ENCODE results near the gene RERE. TPM values are rescaled to one million over a fixed set of nuclear protein-coding genes. Genes with fewer than 3 reads are reported as not detected.

The RERE gene
- total RNA-seq, 6 experiments from 2014 or later: 36.5 to 41.6 (median 37.5) TPM

DNA sequence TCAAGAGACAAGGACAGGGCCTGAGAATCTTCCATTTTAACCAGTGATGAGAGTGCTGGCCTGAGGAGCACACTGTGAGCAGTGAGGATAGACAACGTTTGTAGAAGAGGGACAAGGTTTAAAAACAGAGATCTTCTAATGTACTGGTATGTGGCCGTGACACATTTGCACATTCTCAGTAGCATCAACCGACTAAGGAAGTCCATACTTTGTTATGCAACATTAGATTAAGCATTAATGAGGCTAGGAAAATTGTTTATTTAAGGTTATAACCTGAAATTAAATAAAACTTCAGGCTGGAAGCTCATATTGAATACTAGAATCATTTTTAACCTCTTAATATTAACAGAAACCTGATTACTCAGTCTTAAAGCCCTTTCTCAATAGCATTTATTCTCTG lies 400.6 kb downstream of the RERE start:
- TF ChIP-seq, protein P1, sequence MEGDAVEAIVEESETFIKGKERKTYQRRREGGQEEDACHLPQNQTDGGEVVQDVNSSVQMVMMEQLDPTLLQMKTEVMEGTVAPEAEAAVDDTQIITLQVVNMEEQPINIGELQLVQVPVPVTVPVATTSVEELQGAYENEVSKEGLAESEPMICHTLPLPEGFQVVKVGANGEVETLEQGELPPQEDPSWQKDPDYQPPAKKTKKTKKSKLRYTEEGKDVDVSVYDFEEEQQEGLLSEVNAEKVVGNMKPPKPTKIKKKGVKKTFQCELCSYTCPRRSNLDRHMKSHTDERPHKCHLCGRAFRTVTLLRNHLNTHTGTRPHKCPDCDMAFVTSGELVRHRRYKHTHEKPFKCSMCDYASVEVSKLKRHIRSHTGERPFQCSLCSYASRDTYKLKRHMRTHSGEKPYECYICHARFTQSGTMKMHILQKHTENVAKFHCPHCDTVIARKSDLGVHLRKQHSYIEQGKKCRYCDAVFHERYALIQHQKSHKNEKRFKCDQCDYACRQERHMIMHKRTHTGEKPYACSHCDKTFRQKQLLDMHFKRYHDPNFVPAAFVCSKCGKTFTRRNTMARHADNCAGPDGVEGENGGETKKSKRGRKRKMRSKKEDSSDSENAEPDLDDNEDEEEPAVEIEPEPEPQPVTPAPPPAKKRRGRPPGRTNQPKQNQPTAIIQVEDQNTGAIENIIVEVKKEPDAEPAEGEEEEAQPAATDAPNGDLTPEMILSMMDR (IDR thresholded peaks at IDR 0.05): no peak
- H3K27me3 Mint-ChIP-seq (ENCODE audit: insufficient read depth): peaks cover 4% of the 10 kb centered on the region
- H3K4me3 Mint-ChIP-seq: no peak overlapping the region
- H3K36me3 Mint-ChIP-seq (ENCODE audit: low read depth): peaks cover 22% of the 10 kb centered on the region
- H3K9me3 Mint-ChIP-seq: no peaks in the 10 kb centered on the region
- peaks cover 37% of the 10 kb centered on the region for H3K4me1 Mint-ChIP-seq (ENCODE audit: low read depth)
- DNase-seq: no peak
- 0 out of 2 replicates have a peak overlapping the region, but pooled peaks have one; percentile 12 for H3K27ac Mint-ChIP-seq

GRCh38 chr1:8415526-8416278 lies 401.7 kb downstream of the RERE start:
- H3K4me1 Mint-ChIP-seq (ENCODE audit: low read depth): peaks cover 48% of the 10 kb centered on the region
- no peaks in the 10 kb centered on the region for H3K9me3 Mint-ChIP-seq
- no peak overlapping the region for H3K4me3 Mint-ChIP-seq
- peaks cover 25% of the 10 kb centered on the region for H3K36me3 Mint-ChIP-seq (ENCODE audit: low read depth)
- H3K27ac Mint-ChIP-seq: no peak overlapping the region; the same call in 1 of the 2 replicates
- DNase-seq: no peak
- TF ChIP-seq, protein P1 (IDR thresholded peaks at IDR 0.05): no peak
- H3K27me3 Mint-ChIP-seq (ENCODE audit: insufficient read depth): peaks cover 4% of the 10 kb centered on the region

DNA sequence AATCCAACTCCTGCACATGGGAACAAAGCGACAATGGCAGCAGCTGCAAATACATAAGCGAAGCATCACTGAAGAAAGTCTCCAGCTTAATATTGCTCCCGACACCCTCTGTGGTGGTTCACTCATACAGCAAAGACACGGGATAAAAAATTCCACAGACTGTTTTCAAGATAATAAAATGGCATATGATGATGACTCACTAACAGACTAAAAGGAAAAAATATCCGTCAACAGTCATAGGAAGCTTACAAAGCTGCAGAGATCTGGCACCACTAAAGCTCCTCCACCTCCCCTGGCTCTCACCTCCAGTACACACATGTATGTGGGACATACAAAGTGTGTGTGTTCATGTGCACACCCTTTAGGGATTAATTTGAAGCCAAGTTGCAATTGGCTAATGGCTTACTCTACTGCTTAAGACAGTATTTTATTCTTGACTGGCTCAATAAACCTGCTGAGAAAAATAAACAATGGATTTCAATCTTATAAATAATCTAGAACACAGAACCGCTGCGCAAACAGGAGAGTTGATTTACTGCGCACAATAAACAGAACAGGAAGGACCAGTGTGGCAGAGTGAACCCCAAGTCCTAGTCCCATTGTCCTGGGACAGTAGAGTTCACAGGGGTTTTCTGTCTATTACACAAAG lies 405.1 kb downstream of the RERE start:
- DNase-seq: peak; percentile 88
- peaks cover 70% of the 10 kb centered on the region for H3K4me1 Mint-ChIP-seq (ENCODE audit: low read depth)
- H3K27ac Mint-ChIP-seq: peak overlapping the region; percentile 81
- peak overlapping the region; percentile 75 for H3K4me3 Mint-ChIP-seq
- no peaks in the 10 kb centered on the region for H3K9me3 Mint-ChIP-seq
- TF ChIP-seq, protein P1 (IDR thresholded peaks at IDR 0.05): peak; percentile 46
- peaks cover 5% of the 10 kb centered on the region; the same call in 1 of the 2 replicates for H3K27me3 Mint-ChIP-seq (ENCODE audit: insufficient read depth)
- H3K36me3 Mint-ChIP-seq (ENCODE audit: low read depth): peaks cover 26% of the 10 kb centered on the region

- H3K27ac Mint-ChIP-seq: peak overlapping the region; percentile 81
- H3K9me3 Mint-ChIP-seq: no peaks in the 10 kb centered on the region
- H3K36me3 Mint-ChIP-seq (ENCODE audit: low read depth): peaks cover 29% of the 10 kb centered on the region
- peak overlapping the region; percentile 75 for H3K4me3 Mint-ChIP-seq
- TF ChIP-seq, protein P1 (IDR thresholded peaks at IDR 0.05): no peak
- peaks cover 5% of the 10 kb centered on the region; the same call in 1 of the 2 replicates for H3K27me3 Mint-ChIP-seq (ENCODE audit: insufficient read depth)
- peaks cover 75% of the 10 kb centered on the region for H3K4me1 Mint-ChIP-seq (ENCODE audit: low read depth)
- DNase-seq: no peak
These were observed 405.6 kb downstream of the RERE start for GRCh38 chr1:8411803-8412182.

GRCh38 chr1:8410791-8411190 lies 406.6 kb downstream of the RERE start:
- Mint-ChIP-seq H3K4me3 (no peak overlapping the region), H3K9me3 (no peaks in the 10 kb centered on the region), H3K36me3 (ENCODE audit: low read depth) (peaks cover 27% of the 10 kb centered on the region), H3K27ac (peak overlapping the region; percentile 60), H3K4me1 (ENCODE audit: low read depth) (peaks cover 73% of the 10 kb centered on the region), H3K27me3 (ENCODE audit: insufficient read depth) (peaks cover 1% of the 10 kb centered on the region; the same call in 1 of the 2 replicates)
- TF ChIP-seq, protein P1 (IDR thresholded peaks at IDR 0.05): no peak
- peak; percentile 9 for DNase-seq

Measured in HFFc6 (cell line).